SU-DHL-6 (cell line): ENCODE results near the gene EPB41L3.

Experiments used
- EZH2phosphoT487 ChIP-seq: fragments of 200-600 bp; sonication (generic), shearing (Covaris generic); conservative IDR thresholded peaks from 2 replicates; pipeline ENCODE4 v1.6.1; 2018; ENCODE audit warnings: mild to moderate bottlenecking, antibody characterized with exemption, low read length, moderate library complexity, mixed read lengths
- TF ChIP-seq, protein P1 (sequence below): fragments of 200-600 bp; sonication (generic); IDR thresholded peaks from one replicate; pipeline ENCODE4 v1.5.1; 2017; ENCODE audit warnings: antibody characterized with exemption, mild to moderate bottlenecking, low read length, moderate library complexity; ENCODE audit not compliant: insufficient read depth, poor library complexity, severe bottlenecking

DNA sequence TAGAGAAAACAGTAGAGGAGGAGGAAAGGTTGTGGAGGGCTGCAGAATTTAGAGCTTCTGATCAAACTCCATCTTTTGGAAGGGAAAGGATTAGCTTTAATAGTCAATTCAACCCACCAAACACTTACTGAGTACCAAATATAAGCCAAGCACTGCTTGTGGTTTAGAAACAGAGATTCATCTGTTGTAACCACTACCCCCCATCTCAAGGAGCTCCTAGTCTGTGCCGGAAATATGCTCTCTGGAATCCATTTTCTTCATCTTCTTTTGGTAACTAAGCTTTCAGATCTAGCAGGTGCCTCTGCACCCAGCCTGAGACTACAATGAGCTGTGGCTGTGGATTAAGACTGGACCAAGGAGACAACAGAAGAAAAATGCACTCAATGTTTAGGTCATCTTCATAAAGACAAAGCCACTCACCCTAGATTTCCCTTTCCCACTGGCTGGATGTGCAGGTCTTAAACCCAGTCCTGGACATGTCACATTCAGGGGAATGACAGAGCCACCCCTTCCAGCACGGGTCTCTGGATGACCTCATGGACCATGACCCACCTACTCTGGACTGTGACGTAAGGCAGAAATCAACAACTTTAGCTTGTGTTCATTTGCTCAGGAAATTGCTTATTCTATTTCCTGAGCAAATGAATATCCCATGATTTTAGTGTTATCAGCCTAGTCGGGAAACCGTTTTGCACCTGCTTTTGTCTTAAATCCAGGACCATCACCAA lies 52.9 kb downstream of the EPB41L3 start:
- TF ChIP-seq, protein P1, sequence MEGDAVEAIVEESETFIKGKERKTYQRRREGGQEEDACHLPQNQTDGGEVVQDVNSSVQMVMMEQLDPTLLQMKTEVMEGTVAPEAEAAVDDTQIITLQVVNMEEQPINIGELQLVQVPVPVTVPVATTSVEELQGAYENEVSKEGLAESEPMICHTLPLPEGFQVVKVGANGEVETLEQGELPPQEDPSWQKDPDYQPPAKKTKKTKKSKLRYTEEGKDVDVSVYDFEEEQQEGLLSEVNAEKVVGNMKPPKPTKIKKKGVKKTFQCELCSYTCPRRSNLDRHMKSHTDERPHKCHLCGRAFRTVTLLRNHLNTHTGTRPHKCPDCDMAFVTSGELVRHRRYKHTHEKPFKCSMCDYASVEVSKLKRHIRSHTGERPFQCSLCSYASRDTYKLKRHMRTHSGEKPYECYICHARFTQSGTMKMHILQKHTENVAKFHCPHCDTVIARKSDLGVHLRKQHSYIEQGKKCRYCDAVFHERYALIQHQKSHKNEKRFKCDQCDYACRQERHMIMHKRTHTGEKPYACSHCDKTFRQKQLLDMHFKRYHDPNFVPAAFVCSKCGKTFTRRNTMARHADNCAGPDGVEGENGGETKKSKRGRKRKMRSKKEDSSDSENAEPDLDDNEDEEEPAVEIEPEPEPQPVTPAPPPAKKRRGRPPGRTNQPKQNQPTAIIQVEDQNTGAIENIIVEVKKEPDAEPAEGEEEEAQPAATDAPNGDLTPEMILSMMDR, result no peak
- TF ChIP-seq EZH2phosphoT487, result no peak
